ENCODE results near the gene DLG4.

- TF ChIP-seq EZH2 (IDR thresholded peaks at IDR 0.05; ENCODE audit: borderline replicate concordance, low read depth, low read length, severe bottlenecking) (no peak), POLR2A (IDR thresholded peaks at IDR 0.05; ENCODE audit: low read depth, low read length) (no peak), JUN (IDR thresholded peaks at IDR 0.05; ENCODE audit: borderline replicate concordance, insufficient read depth, insufficient read length, low read depth) (no peak), POLR2AphosphoS5 (IDR thresholded peaks at IDR 0.05; ENCODE audit: insufficient read depth, low read depth, low read length) (no peak), MYC (IDR thresholded peaks at IDR 0.05; ENCODE audit: low read depth, low read length) (no peak)
- TF ChIP-seq, protein P1, sequence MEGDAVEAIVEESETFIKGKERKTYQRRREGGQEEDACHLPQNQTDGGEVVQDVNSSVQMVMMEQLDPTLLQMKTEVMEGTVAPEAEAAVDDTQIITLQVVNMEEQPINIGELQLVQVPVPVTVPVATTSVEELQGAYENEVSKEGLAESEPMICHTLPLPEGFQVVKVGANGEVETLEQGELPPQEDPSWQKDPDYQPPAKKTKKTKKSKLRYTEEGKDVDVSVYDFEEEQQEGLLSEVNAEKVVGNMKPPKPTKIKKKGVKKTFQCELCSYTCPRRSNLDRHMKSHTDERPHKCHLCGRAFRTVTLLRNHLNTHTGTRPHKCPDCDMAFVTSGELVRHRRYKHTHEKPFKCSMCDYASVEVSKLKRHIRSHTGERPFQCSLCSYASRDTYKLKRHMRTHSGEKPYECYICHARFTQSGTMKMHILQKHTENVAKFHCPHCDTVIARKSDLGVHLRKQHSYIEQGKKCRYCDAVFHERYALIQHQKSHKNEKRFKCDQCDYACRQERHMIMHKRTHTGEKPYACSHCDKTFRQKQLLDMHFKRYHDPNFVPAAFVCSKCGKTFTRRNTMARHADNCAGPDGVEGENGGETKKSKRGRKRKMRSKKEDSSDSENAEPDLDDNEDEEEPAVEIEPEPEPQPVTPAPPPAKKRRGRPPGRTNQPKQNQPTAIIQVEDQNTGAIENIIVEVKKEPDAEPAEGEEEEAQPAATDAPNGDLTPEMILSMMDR (IDR thresholded peaks at IDR 0.05; ENCODE audit: extremely low read depth in 1 of 2, insufficient read depth in 1 of 2, low read depth in 1 of 2, low read length in 2 of 2), result no peak
Measured at GRCh38 chr17:7167832-7168231, 51.8 kb downstream of the DLG4 start.

Data from endothelial cell of umbilical vein (primary cell).